NCI-H69 (cell line): Measurements from ENCODE around the gene FAHD2A.
"Not testable (repeated sequence)": the region's sequence is repeated elsewhere in the genome, so short reads cannot be mapped to it uniquely, and the experiment has no call there.

Experiments
- DNase-seq: peaks from one replicate; lab custom pipeline; 2025; lab: John Stamatoyannopoulos, UW

FAHD2A gene

GRCh38 chr2:95376311-95377215 is 25.9 kb upstream of the FAHD2A start:
- no peak for DNase-seq

GRCh38 chr2:95377216-95378123 is 25.0 kb upstream of the FAHD2A start:
- no peak for DNase-seq

- not testable (repeated sequence) for DNase-seq
These were observed 24.2 kb upstream of the FAHD2A start for GRCh38 chr2:95378281-95378680.

- DNase-seq: no peak
These were observed 23.1 kb upstream of the FAHD2A start for GRCh38 chr2:95379371-95379831.

- no peak for DNase-seq
These were observed 22.2 kb upstream of the FAHD2A start for GRCh38 chr2:95380280-95380679.

- DNase-seq: no peak
These were observed 21.8 kb upstream of the FAHD2A start for GRCh38 chr2:95380731-95381130.

GRCh38 chr2:95381212-95382191 is 21.0 kb upstream of the FAHD2A start:
- no peak for DNase-seq

GRCh38 chr2:95382192-95382591 is 20.3 kb upstream of the FAHD2A start:
- DNase-seq: no peak

GRCh38 chr2:95382686-95383634 is 19.5 kb upstream of the FAHD2A start:
- no peak for DNase-seq

- DNase-seq: no peak
These were observed 18.9 kb upstream of the FAHD2A start for GRCh38 chr2:95383635-95384027.

GRCh38 chr2:95384854-95385569 is 17.5 kb upstream of the FAHD2A start:
- no peak for DNase-seq

GRCh38 chr2:95385570-95385984 is 16.9 kb upstream of the FAHD2A start:
- DNase-seq: no peak

- DNase-seq: no peak
These were observed 16.5 kb upstream of the FAHD2A start for GRCh38 chr2:95386031-95386430.

GRCh38 chr2:95387358-95387757 is 15.2 kb upstream of the FAHD2A start:
- DNase-seq: no peak

GRCh38 chr2:95388091-95388692 is 14.3 kb upstream of the FAHD2A start:
- DNase-seq: no peak

GRCh38 chr2:95388856-95389244 is 13.7 kb upstream of the FAHD2A start:
- no peak for DNase-seq

- DNase-seq: peak; percentile 51
These were observed 13.0 kb upstream of the FAHD2A start for GRCh38 chr2:95389245-95390119.

- DNase-seq: no peak
These were observed 12.1 kb upstream of the FAHD2A start for GRCh38 chr2:95390272-95390880.
